HFF-Myc (cell line): ENCODE results near the gene SHISA5.
"Not testable (repeated sequence)": the region's sequence is repeated elsewhere in the genome, so short reads cannot be mapped to it uniquely, and the experiment has no call there.

ENCODE experiments used
- DNase-seq: peaks from one replicate; pipeline ENCODE4 v3.0.0-alpha.2; 2011; ENCODE audit warnings: low read depth; ENCODE audit errors: extremely low read depth
- H3K4me3 ChIP-seq: replicated peaks from 2 replicates; pipeline ENCODE4 v1.5.1; 2011; ENCODE audit warnings: low read depth, mild to moderate bottlenecking, control low read depth, low read length
- CTCF ChIP-seq: IDR thresholded peaks from 2 replicates; pipeline ENCODE4 v1.5.1; 2012; ENCODE audit warnings: mild to moderate bottlenecking, low read depth, low read length, control low read depth; ENCODE audit errors: missing control alignments

Gene SHISA5

DNA sequence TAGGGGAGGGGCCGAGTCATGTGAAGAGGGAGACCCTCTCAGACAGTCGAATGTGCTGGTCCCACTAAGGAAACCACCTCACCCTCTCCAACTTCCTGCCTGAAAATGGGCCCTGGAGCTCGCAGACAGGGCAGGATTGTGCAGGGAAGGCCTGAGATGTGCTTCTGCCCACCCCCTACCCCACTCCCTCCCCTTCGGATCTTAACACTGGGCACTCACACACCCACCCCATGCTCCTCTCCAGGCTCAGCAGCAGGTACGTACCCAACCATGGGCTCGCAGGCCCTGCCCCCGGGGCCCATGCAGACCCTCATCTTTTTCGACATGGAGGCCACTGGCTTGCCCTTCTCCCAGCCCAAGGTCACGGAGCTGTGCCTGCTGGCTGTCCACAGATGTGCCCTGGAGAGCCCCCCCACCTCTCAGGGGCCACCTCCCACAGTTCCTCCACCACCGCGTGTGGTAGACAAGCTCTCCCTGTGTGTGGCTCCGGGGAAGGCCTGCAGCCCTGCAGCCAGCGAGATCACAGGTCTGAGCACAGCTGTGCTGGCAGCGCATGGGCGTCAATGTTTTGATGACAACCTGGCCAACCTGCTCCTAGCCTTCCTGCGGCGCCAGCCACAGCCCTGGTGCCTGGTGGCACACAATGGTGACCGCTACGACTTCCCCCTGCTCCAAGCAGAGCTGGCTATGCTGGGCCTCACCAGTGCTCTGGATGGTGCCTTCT lies 37.4 kb downstream of the SHISA5 start:
- DNase-seq = no peak
- peak overlapping the region; percentile 51 for H3K4me3 ChIP-seq
- TF ChIP-seq CTCF = no peak

DNA sequence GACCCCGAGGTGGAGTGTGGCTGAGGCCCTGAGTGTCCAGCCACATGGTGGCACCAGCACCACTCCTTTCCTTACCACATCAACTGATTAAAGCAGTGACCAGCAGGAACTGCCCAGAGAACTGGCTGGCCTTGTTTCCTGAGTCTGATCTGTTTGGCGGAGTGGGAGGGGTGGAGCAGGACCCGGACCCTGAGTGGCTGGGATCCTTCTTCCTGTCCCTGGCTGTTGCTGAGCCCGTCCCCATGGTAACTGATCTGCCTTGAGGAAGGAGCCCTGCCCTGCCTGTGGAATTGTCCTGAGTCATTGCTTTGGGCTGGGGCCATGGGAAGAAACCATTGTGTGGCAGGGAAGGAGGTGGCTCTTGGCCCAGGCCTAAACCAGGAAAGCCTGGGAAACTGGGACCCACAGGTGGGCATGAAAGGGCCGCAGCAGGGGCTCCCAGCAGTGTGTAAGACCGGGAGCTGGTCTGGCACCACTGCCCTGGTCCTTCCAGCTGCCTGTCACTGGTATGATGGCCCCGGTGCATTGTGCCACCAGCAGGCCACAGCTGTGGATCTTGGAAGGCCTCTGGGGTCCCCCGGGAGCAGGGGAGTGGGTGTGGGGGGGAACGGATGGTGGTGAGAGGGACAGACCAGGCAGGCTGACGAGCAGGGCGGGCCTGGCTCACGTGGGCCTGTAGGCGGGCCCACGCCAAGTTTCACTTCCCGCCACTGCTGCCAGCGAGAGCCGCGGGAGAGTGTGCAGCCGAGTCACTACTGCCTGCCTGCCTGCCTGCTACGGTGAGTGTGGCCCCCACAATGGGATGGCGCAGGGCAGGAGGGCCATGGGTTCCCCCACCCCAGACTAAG lies 38.2 kb downstream of the SHISA5 start:
- peak; percentile 99 for DNase-seq
- peak; percentile 57 for TF ChIP-seq CTCF
- H3K4me3 ChIP-seq = peak overlapping the region; percentile 51

- H3K4me3 ChIP-seq = no peak overlapping the region
- DNase-seq = no peak
- TF ChIP-seq CTCF = no peak
Measured at GRCh38 chr3:48465237-48465530, 38.8 kb downstream of the SHISA5 start.

DNA sequence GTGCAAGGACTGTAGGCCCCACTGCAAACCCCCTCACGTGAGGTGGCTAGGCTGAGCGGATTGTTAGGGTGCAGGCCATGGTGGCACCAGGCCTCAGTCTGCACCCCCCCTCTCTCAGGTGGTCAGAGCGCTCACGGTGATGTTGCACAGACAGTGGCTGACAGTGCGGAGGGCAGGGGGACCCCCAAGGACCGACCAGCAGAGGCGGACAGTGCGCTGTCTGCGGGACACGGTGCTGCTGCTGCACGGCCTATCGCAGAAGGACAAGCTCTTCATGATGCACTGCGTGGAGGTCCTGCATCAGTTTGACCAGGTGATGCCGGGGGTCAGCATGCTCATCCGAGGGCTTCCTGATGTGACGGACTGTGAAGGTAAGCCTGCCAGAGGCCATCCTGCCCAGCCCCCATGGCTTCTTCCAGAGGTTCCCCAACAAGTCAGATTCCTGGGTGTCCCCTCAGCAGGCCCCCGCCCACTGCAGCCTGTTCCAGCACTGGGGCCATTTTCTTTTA lies 39.2 kb downstream of the SHISA5 start:
- no peak for TF ChIP-seq CTCF
- H3K4me3 ChIP-seq = no peak overlapping the region
- no peak for DNase-seq

DNA sequence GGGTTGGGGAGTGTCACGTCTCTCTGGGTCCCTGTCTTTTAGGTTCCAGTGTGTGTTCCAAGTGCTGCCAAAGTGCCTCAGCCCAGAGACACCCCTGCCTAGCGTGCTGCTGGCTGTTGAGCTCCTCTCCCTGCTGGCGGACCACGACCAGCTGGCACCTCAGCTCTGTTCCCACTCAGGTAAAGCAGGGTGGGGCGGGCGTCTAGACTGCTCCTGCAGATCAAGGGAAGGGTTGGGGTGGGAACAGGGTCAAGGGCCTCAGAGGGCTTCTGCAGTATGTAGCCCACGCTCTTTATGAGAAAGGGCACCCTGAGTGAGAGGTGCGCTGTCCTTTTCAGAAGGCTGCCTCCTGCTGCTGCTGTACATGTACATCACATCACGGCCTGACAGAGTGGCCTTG lies 40.3 kb downstream of the SHISA5 start:
- H3K4me3 ChIP-seq = no peak overlapping the region
- no peak for TF ChIP-seq CTCF
- no peak for DNase-seq

GRCh38 chr3:48461767-48462166 lies 42.2 kb downstream of the SHISA5 start:
- H3K4me3 ChIP-seq, DNase-seq: not testable (repeated sequence)

GRCh38 chr3:48460517-48460902 lies 43.5 kb downstream of the SHISA5 start:
- no peak for TF ChIP-seq CTCF
- no peak overlapping the region for H3K4me3 ChIP-seq
- DNase-seq = no peak
